ENCODE measurements around the gene PLLP.
"Not testable (repeated sequence)": the region's sequence is repeated elsewhere in the genome, so short reads cannot be mapped to it uniquely, and the experiment has no call there.

The PLLP gene

GRCh38 chr16:57270221-57271062 lies 14.0 kb downstream of the PLLP start:
- DNase-seq (ENCODE audit: extremely low read depth, low read depth): no peak
- TF ChIP-seq, protein P1, sequence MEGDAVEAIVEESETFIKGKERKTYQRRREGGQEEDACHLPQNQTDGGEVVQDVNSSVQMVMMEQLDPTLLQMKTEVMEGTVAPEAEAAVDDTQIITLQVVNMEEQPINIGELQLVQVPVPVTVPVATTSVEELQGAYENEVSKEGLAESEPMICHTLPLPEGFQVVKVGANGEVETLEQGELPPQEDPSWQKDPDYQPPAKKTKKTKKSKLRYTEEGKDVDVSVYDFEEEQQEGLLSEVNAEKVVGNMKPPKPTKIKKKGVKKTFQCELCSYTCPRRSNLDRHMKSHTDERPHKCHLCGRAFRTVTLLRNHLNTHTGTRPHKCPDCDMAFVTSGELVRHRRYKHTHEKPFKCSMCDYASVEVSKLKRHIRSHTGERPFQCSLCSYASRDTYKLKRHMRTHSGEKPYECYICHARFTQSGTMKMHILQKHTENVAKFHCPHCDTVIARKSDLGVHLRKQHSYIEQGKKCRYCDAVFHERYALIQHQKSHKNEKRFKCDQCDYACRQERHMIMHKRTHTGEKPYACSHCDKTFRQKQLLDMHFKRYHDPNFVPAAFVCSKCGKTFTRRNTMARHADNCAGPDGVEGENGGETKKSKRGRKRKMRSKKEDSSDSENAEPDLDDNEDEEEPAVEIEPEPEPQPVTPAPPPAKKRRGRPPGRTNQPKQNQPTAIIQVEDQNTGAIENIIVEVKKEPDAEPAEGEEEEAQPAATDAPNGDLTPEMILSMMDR (IDR thresholded peaks at IDR 0.05; ENCODE audit: low read depth, low read length): no peak

- no peak for DNase-seq (ENCODE audit: extremely low read depth, low read depth)
- TF ChIP-seq, protein P1 (IDR thresholded peaks at IDR 0.05; ENCODE audit: low read depth, low read length): no peak
Measured at GRCh38 chr16:57268804-57269800, 15.4 kb downstream of the PLLP start.

DNA sequence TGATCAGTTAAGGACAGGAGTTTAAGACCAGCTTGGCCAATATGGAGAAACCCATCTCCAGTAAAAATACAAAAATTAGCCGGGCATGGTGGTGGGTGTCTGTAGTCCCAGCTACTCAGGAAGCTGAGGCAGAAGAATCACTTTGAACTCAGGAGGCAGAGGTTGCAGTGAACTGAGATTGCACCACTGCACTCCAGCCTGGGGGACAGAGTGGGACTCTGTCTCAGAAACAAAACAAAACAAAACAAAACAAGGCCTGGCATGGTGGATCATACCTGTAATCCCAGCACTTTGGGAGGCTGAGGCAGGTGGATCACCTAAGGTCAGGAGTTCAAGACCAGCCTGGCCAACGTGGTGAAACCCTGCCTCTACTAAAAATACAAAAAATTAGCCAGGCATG lies 17.1 kb downstream of the PLLP start:
- not testable (repeated sequence) for DNase-seq (ENCODE audit: extremely low read depth, low read depth)

DNA sequence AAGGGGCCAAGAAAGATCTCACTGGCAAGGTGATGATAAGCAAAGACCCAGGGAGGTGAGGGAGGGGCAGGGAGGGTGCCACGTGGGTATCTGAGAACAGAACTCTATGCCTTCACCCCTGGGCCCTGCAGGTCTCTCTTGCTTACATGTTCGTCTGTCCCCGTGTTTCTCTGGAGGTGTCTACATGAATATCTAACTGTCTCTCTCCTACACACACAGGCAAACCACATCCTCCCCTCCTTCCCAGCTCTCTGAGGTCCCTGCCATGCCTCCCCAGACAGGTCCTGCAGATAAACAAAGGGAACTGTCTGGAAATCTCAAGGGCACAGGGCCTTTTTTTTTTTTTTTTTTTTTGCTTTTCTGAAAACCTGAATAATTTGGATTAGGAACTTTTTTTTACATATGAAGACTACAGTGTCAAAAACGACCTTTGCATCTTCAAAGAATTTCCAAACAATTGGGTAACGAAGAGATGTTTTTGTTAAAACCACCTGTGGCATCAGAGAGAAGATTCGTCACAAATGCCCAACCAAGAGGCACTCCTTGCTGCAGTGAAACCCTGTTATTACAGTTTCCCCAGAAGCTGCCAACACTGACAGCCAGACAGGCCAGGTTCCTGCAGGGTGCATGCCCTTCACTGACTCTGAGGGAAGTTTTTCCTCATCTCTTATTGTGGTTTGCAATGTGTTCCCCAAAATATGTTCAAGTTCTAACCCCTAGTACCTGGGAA lies 17.8 kb downstream of the PLLP start:
- TF ChIP-seq, protein P1 (IDR thresholded peaks at IDR 0.05; ENCODE audit: low read depth, low read length): no peak
- DNase-seq (ENCODE audit: extremely low read depth, low read depth): no peak

DNA sequence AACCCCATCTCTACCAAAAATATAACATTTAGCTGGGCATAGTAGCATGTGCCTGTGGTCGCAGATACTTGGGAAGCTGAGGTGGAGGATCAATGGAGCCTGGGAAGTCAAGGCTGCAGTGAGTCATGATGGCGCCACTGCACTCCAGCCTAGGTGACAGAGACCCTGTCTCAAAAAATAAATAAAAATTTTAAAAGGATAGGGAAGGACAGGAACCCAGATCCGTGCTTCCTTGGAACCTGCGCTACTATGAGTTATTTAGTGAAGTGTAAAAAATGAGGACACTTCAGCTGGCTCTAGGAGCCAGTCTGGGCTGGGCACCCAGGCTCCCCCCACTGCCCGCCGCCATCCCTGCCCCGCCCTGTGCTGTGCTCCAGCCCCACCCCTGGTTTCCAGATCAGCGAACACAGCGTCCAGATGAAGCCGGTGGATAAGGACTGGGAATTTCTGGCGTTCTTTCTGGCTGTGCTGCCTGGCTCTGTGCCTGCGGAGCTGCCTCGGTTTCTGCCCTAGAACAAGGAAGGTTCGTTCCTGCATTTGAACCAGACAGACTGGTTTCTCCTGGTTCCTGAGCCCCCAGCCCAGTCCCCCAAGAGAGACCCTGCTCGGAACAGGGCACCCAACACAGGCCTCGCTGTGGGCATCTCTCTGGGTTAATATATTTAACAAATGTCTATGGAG lies 18.5 kb downstream of the PLLP start:
- TF ChIP-seq, protein P1 (IDR thresholded peaks at IDR 0.05; ENCODE audit: low read depth, low read length): no peak

GRCh38 chr16:57264950-57265371 lies 19.5 kb downstream of the PLLP start:
- TF ChIP-seq, protein P1 (IDR thresholded peaks at IDR 0.05; ENCODE audit: low read depth, low read length): no peak
- DNase-seq (ENCODE audit: extremely low read depth, low read depth): no peak

More for the DNA sequence above, 18.5 kb downstream of the PLLP start:
- no peak for DNase-seq (ENCODE audit: extremely low read depth, low read depth)

- DNase-seq (ENCODE audit: extremely low read depth, low read depth): no peak
Measured at GRCh38 chr16:57264381-57264780, 20.1 kb downstream of the PLLP start.

More at GRCh38 chr16:57264381-57264780, 20.1 kb downstream of the PLLP start:
- TF ChIP-seq, protein P1 (IDR thresholded peaks at IDR 0.05; ENCODE audit: low read depth, low read length): no peak

Measured in AG09319 (cell line).